Neuronal stem cell (in vitro differentiated cells): ENCODE results near the gene IP6K2.

Source experiments
- DNase-seq: peaks from one replicate; pipeline ENCODE4 v3.0.0-alpha.2; 2013; ENCODE audit warnings: low spot score
- H2AFZ ChIP-seq: one replicate; pipeline ENCODE4 v1.6.1; 2013; ENCODE audit warnings: mild to moderate bottlenecking, low read length, inconsistent platforms
- H2AK5ac ChIP-seq: 2 replicates; pipeline ENCODE4 v1.6.1; 2013; ENCODE audit warnings: low read depth, mild to moderate bottlenecking, inconsistent platforms, low read length, moderate library complexity, mixed read lengths
- H2BK120ac ChIP-seq: 2 replicates; pipeline ENCODE4 v1.6.1; 2013; ENCODE audit warnings: low read depth, mild to moderate bottlenecking, inconsistent platforms, low read length, moderate library complexity, mixed read lengths
- H2BK12ac ChIP-seq: one replicate; pipeline ENCODE4 v1.6.1; 2013; ENCODE audit warnings: low read length, inconsistent platforms
- H2BK15ac ChIP-seq: 2 replicates; pipeline ENCODE4 v1.6.1; 2013; ENCODE audit warnings: mild to moderate bottlenecking, low read length, inconsistent platforms, mixed read lengths
- H2BK5ac ChIP-seq: one replicate; pipeline ENCODE4 v1.6.1; 2013; ENCODE audit warnings: inconsistent platforms, mild to moderate bottlenecking, low read length, moderate library complexity
- H3K14ac ChIP-seq: one replicate; pipeline ENCODE4 v1.6.1; 2013; ENCODE audit warnings: low read length, inconsistent platforms
- H3K18ac ChIP-seq: 2 replicates; pipeline ENCODE4 v1.6.1; 2013; ENCODE audit warnings: low read length, inconsistent platforms
- H3K23ac ChIP-seq: 2 replicates; pipeline ENCODE4 v1.6.1; 2013; ENCODE audit warnings: low read depth, mild to moderate bottlenecking, mixed read lengths, low read length, inconsistent platforms; ENCODE audit not compliant: poor library complexity
- H3K27ac ChIP-seq: replicated peaks from 3 replicates; pipeline ENCODE4 v1.5.1; 2013; ENCODE audit warnings: low read length, inconsistent platforms
- H3K27me3 ChIP-seq, 3 experiments: 2 replicates each; pipeline ENCODE4 v1.6.1; 2013; ENCODE audit warnings: low read length in 3 of 3, mild to moderate bottlenecking in 2 of 3, inconsistent platforms in 1 of 3, low read depth in 1 of 3, mixed read lengths in 1 of 3, moderate library complexity in 1 of 3; ENCODE audit not compliant: control insufficient read depth in 3 of 3, insufficient read depth in 3 of 3
- H3K36me3 ChIP-seq, 2 donors: replicated peaks in 1 of 2; 2 replicates each; pipeline ENCODE4 v1.6.1; 2013; ENCODE audit warnings: low read length in 2 of 2; ENCODE audit not compliant: control insufficient read depth in 2 of 2, insufficient read depth in 2 of 2
- H3K4ac ChIP-seq: 2 replicates; pipeline ENCODE4 v1.6.1; 2013; ENCODE audit warnings: inconsistent platforms, mild to moderate bottlenecking, low read length, moderate library complexity
- H3K4me1 ChIP-seq, 2 donors: 1 replicate in 1 of 2; 2 replicates in 1 of 2; pipeline ENCODE4 v1.6.1; 2013; ENCODE audit warnings: low read length in 2 of 2, low read depth in 1 of 2; ENCODE audit not compliant: control insufficient read depth in 2 of 2, insufficient read depth in 1 of 2
- H3K4me2 ChIP-seq: one replicate; pipeline ENCODE4 v1.6.1; 2013; ENCODE audit warnings: mild to moderate bottlenecking, low read length, inconsistent platforms; ENCODE audit not compliant: insufficient read depth, poor library complexity, severe bottlenecking
- H3K4me3 ChIP-seq, 2 donors: 2 replicates each; pipeline ENCODE4 v1.5.1; 2013; ENCODE audit warnings: low read length in 2 of 2, mild to moderate bottlenecking in 2 of 2, inconsistent platforms in 1 of 2, moderate library complexity in 1 of 2
- H3K79me1 ChIP-seq: one replicate; pipeline ENCODE4 v1.6.1; 2013; ENCODE audit warnings: low read depth, mild to moderate bottlenecking, inconsistent platforms, low read length, moderate library complexity
- H3K9ac ChIP-seq: one replicate; pipeline ENCODE4 v1.6.1; 2013; ENCODE audit warnings: mild to moderate bottlenecking, low read depth, low read length, inconsistent platforms; ENCODE audit not compliant: poor library complexity
- H3K9me3 ChIP-seq, 2 donors: replicated peaks in 1 of 2; 2 replicates each; pipeline versions ENCODE3 to v1.6.1; 2013; ENCODE audit warnings: low read length in 2 of 2, mild to moderate bottlenecking in 2 of 2, inconsistent platforms in 1 of 2, low read depth in 1 of 2, mixed read lengths in 1 of 2, moderate library complexity in 1 of 2; ENCODE audit not compliant: control insufficient read depth in 2 of 2, insufficient read depth in 1 of 2
- H4K8ac ChIP-seq: one replicate; pipeline ENCODE4 v1.6.1; 2013; ENCODE audit warnings: low read depth, mild to moderate bottlenecking, inconsistent platforms, low read length, moderate library complexity
- H4K91ac ChIP-seq: one replicate; pipeline ENCODE4 v1.6.1; 2013; ENCODE audit warnings: low read length, low read depth, mild to moderate bottlenecking, inconsistent platforms; ENCODE audit not compliant: poor library complexity
- WGBS, 2 donors: extraction: QIAGEN DNeasy Blood & Tissue Kit; methylation state at CpG; one replicate each; pipeline ENCODE4 v1.1.7; 2013; ENCODE audit warnings: missing lambda C conversion rate in 2 of 2, mixed read lengths in 1 of 2; ENCODE audit not compliant: insufficient read length in 2 of 2, insufficient replicate concordance in 1 of 2; ENCODE audit errors: extremely low coverage in 2 of 2; 5-methylcytosine and 5-hydroxymethylcytosine counted together

IP6K2 gene

DNA sequence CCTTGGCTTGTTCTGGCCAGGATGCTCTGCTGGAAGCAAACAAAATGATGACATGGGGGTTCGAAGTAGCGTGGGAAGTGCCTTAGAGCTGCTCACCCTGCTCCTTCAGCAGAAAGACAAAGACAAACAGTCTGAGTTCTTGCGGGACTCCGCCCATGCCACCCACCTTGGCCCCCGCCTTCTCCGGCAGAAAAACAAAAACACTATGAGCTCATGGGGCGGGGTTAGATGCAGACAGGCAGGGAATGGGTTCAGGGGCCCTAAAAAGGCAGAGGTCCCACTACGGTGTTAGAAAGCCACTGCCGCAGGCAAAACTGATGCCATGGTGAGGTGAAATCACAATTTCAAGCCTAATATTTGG is 21.6 kb downstream of the IP6K2 start:
- Histone ChIP-seq H2BK120ac (no peak overlapping the region), H3K27me3 (no peaks in the 10 kb centered on the region), H2BK5ac (no peak overlapping the region), H3K4ac (no peak overlapping the region), H4K8ac (no peak overlapping the region), H3K9me3 (peaks cover 0 to 4% of the 10 kb centered on the region in 2 donors), H3K79me1 (peaks cover 5% of the 10 kb centered on the region), H2AFZ (no peak overlapping the region), H3K4me3 (peak overlapping the region in 1 of 2 donors; percentile 33), H3K4me2 (peak overlapping the region; percentile 31), H3K9ac (no peak overlapping the region), H3K4me1 (peaks cover 0 to 10% of the 10 kb centered on the region in 2 donors), H4K91ac (no peak overlapping the region), H3K27ac (peak overlapping the region; percentile 91), H3K18ac (peak overlapping the region; percentile 44), H3K14ac (no peak overlapping the region), H2BK12ac (no peak overlapping the region), H2BK15ac (no peak overlapping the region), H3K23ac (no peak overlapping the region), H3K36me3 (peaks cover 35 to 93% of the 10 kb centered on the region in 2 donors), H2AK5ac (no peak overlapping the region)
- DNase-seq, result peak; percentile 59
- no CpG with 5 or more reads among the region's 9 CpGs for WGBS, 2 donors

DNA sequence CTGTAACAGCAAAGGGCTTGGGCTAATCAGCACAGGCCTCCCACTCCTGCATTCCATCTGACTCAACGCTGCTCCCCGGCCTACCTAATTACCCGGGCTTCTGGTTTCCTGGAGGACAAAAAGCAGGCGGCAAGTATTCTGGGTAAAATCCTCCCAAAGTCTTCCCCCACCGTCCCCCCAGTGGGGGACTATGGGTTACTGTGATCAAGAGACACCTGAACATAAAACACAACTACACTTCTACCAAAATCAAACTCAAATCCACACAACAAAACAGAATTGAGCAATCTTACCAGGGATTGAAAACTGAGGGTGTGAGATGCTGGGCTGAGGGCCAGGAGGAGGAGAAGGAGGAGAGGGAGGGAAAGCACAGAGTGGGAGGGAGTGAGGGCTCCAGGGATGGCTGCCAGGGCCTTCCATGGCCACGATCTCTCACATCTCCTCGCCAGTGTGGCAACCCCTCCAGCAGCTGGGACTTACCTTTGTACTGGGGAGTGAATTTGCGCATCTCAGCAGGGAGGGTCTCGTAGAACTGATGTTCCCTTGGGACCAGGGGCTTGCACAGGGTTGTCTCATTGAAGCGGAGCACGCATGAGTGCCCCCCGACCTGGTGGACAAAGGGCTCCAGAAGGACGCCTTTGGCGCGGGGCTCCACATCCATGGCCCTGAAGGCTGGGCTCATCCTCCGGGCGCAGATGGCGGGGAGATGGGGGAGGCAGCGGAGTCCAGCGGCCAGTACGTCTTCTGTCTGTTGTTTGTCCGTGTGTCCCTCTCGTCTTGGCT is 22.2 kb downstream of the IP6K2 start:
- Histone ChIP-seq H3K4me3 (peak overlapping the region in 1 of 2 donors; percentile 33), H3K27me3 (no peaks in the 10 kb centered on the region)

DNA sequence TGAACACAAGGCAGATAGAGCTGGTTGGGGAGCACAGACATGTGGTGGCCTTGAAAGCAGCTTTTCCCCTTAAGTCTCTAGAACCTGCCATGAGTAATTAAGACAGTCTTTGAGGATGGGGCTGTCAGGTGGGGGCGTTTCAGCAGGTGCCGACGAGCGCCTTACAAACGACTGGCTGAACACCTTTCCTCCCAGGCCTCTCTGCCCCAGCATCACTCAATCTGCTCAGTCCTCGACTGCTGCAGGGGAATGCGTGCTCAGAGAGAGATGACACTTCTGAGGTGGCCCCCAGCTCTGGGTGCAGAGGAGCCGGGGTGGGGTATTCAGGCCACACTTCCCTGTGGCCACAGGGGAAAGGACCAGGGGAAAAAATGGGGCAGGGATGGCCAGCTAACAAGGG is 23.2 kb downstream of the IP6K2 start:
- no peak overlapping the region for H3K9ac ChIP-seq
- H3K18ac ChIP-seq, result no peak overlapping the region
- no CpG with 5 or more reads among the region's 8 CpGs for WGBS, 2 donors
- no peak for DNase-seq
- no peak overlapping the region for H2AFZ ChIP-seq
- no peak overlapping the region for H3K4me2 ChIP-seq
- H4K8ac ChIP-seq, result no peak overlapping the region
- H3K27ac ChIP-seq, result no peak overlapping the region
- H3K79me1 ChIP-seq, result peaks cover 5% of the 10 kb centered on the region
- no peak overlapping the region for H3K4me3 ChIP-seq
- H3K9me3 ChIP-seq, result no peaks in the 10 kb centered on the region
- no peak overlapping the region for H2BK12ac ChIP-seq
- H2AK5ac ChIP-seq, result peak overlapping the region; percentile 10
- H3K36me3 ChIP-seq, result peaks cover 39 to 93% of the 10 kb centered on the region in 2 donors
- no peak overlapping the region for H2BK15ac ChIP-seq
- H3K27me3 ChIP-seq, result no peaks in the 10 kb centered on the region
- H2BK120ac ChIP-seq, result no peak overlapping the region
- H3K23ac ChIP-seq, result peak overlapping the region; percentile 32
- no peak overlapping the region for H3K14ac ChIP-seq
- no peak overlapping the region for H3K4ac ChIP-seq
- H4K91ac ChIP-seq, result no peak overlapping the region
- H2BK5ac ChIP-seq, result no peak overlapping the region
- H3K4me1 ChIP-seq, result peaks cover 0 to 10% of the 10 kb centered on the region in 2 donors

More for the DNA sequence above, 22.2 kb downstream of the IP6K2 start:
- H3K36me3 ChIP-seq, result peaks cover 35 to 93% of the 10 kb centered on the region in 2 donors
- peak overlapping the region; percentile 16 for H2AK5ac ChIP-seq
- peaks cover 0 to 10% of the 10 kb centered on the region in 2 donors for H3K4me1 ChIP-seq
- H4K91ac ChIP-seq, result peak overlapping the region; percentile 48
- no CpG with 5 or more reads among the region's 23 CpGs for WGBS, 2 donors
- H3K4ac ChIP-seq, result no peak overlapping the region
- H2BK120ac ChIP-seq, result no peak overlapping the region
- peak overlapping the region; percentile 91 for H3K27ac ChIP-seq
- no peak overlapping the region for H2BK15ac ChIP-seq
- no peak overlapping the region for H3K4me2 ChIP-seq
- H3K14ac ChIP-seq, result no peak overlapping the region
- H2BK12ac ChIP-seq, result peak overlapping the region; percentile 11
- H2BK5ac ChIP-seq, result no peak overlapping the region
- H3K9ac ChIP-seq, result no peak overlapping the region
- peak overlapping the region; percentile 44 for H3K18ac ChIP-seq
- H3K9me3 ChIP-seq, result no peaks in the 10 kb centered on the region
- no peak overlapping the region for H2AFZ ChIP-seq
- peak; percentile 21 for DNase-seq
- H3K23ac ChIP-seq, result no peak overlapping the region
- peaks cover 5% of the 10 kb centered on the region for H3K79me1 ChIP-seq
- no peak overlapping the region for H4K8ac ChIP-seq

DNA sequence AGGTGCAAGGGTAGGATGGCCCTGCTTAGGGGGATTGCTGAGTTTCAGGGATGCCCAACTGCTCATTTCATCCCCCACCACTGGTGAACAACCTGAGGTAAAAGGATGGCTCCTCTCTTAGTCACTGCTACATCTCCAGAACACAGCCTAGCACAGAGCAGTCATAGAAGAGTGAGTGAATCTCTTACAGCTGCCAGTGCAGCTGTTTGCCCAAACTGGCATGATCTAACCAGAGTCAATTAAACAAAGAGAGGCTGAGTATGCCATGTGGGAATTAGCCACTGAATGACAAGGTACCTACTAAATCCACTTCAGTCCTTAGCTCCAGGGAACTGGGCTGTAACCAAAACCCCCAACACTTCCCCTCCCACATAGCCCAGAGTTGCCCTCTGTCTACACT is 24.5 kb downstream of the IP6K2 start:
- Histone ChIP-seq H3K27ac (no peak overlapping the region), H2BK120ac (no peak overlapping the region), H4K91ac (no peak overlapping the region), H3K18ac (no peak overlapping the region), H4K8ac (no peak overlapping the region), H3K9ac (no peak overlapping the region), H3K4ac (no peak overlapping the region), H3K9me3 (no peaks in the 10 kb centered on the region), H3K79me1 (peaks cover 5% of the 10 kb centered on the region), H3K14ac (no peak overlapping the region), H2AK5ac (no peak overlapping the region), H3K4me1 (peaks cover 0 to 10% of the 10 kb centered on the region in 2 donors), H2BK12ac (no peak overlapping the region), H3K27me3 (no peaks in the 10 kb centered on the region), H2BK5ac (no peak overlapping the region), H3K4me3 (no peak overlapping the region), H2BK15ac (no peak overlapping the region), H2AFZ (no peak overlapping the region), H3K23ac (no peak overlapping the region), H3K36me3 (peaks cover 48 to 93% of the 10 kb centered on the region in 2 donors), H3K4me2 (no peak overlapping the region)
- no peak for DNase-seq
